Left ventricle myocardium superior (tissue), 1 donor: ENCODE data around the gene ZDHHC1. TPM values are rescaled to one million over a fixed set of nuclear protein-coding genes. Genes with fewer than 3 reads are reported as not detected.
"Not testable (repeated sequence)": the region's sequence is repeated elsewhere in the genome, so short reads cannot be mapped to it uniquely, and the experiment has no call there.

Source experiments
- ATAC-seq: fragments of 200-7000 bp; cut with Tn5 transposase; one replicate; pipeline ENCODE4 v1.9.1; 2020; ENCODE audit warnings: mild to moderate bottlenecking, moderate library complexity
- DNase-seq: peaks from one replicate; pipeline ENCODE4 v3.0.0-alpha.2; 2020
- intact Hi-C: fragments of 100-400 bp; cut with micrococcal nuclease; formaldehyde crosslinking; loops from one replicate; pipeline ENCODE4 v1.11.0; 2022
- total RNA-seq: library from RNA; stranded (reverse); fragmentation: NEBNext Ultra II Directional; extraction: Animal tissue kit (Norgen Biotek cat#: 25700); gene quantifications from one replicate; pipeline ENCODE4 v1.2.1, GENCODE V29; 2021
- donor health status: DM: no; HTN: yes; CAD: no; lungs with severe emphysema.

The ZDHHC1 gene
- total RNA-seq, 1 donor from 2014 or later: 3.5 TPM

DNA sequence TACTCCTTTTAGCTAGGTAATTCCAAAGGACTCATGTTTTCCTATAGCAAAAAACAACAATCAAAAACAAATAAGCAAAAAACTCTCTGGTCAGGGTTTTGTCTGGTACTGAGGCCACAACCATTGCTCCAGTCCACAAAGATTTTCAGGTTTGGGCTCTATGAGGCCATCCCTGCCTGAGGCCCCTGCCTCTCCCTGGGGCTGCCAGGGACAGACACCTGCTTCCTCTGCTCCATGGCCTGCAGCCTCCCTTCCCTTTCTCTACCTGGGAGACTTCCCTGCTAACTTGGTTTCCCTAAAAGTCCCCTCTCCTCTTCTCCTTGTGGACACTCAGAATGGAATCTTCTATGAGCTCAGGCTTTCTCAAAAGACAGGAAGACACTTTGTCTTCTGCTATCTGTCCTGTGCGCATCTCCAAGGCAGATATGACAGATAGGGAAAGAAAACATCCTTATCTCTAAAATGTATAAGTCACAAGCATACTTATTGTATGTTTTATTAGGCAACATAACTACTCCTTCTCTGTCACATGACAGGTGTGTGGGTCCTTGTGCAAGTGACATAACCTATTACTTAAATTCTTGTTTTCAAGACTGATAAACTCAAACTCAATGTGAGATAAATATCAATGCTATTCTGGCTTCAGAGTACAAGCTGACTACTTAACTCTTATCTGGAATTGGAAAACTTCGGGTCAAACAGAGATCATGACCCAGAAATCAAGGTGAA lies 1.2 kb upstream of the ZDHHC1 start:
- ATAC-seq: no peak
- intact Hi-C loops: no loop called here
- no peak for DNase-seq

DNA sequence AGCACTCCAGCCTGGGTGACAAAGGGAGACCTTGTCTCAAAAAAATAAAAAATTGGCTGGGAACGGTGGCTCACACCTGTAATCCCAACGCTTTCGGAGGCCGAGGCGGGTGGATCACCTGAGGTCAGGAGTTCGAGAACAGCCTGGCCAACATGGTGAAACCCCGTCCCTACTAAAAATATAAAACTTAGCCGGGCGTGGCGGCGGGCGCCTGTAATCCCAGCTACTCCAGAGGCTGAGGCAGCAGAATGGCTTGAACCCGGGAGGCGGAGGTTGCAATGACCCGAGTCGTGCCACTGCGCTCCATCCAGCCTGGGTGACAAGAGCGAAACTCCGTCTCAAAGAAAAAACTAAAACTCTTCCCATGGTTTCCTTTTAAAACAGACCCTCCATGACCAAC lies 856 bp downstream of the ZDHHC1 start:
- intact Hi-C loops: not testable (repeated sequence)

GRCh38 chr16:67413978-67414911 lies 2.0 kb downstream of the ZDHHC1 start:
- DNase-seq (no peak), ATAC-seq (no peak)
- intact Hi-C loops: no loop called here

More for the DNA sequence above, 856 bp downstream of the ZDHHC1 start:
- not testable (repeated sequence) for DNase-seq, ATAC-seq

DNA sequence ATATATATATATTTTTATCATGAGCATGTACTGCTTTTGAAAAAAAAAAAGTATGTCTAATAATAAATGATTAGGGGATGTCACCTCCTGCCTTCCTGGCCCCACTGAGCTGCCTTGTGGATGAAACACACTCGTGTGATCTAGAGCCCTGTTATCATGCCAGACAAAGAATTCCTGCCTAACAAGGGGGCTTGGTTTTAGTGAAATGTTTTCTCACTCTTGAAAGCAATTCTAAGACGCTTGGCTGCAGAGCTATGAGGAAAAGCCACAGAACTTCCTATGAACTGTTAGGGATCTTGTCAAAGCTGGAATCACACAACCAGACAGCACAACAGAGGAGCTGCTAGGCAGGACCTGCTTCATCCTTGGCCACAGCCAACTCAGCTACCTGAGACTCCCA lies 4.0 kb downstream of the ZDHHC1 start:
- DNase-seq: no peak
- intact Hi-C loops: no loop called here
- ATAC-seq: no peak

GRCh38 chr16:67411339-67411738 lies 4.9 kb downstream of the ZDHHC1 start:
- ATAC-seq (no peak), DNase-seq (no peak)
- intact Hi-C loops: no loop called here

DNA sequence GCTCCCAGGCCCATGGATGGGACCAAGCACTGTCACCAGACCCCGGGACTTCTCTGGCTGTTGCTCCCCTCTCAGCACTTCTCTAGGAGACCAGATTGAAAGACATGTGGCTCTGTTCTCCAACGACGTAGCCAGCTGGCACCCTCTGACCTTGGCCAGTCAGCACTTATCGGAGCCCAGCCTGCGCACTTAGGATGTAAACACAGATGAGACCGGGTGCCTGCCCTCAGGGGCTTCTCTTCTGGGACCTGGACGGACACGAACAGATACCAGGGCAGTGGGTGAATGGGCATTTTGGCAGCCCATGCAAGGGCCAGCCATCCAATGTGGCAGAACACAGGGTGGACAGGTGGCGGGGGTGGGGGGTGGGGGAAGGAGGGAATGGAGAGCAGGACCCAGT lies 6.6 kb downstream of the ZDHHC1 start:
- ATAC-seq (no peak), DNase-seq (no peak)
- intact Hi-C loops: no loop called here

- DNase-seq (no peak), ATAC-seq (no peak)
- intact Hi-C loops: no loop called here
Observed at GRCh38 chr16:67407788-67408452, 8.4 kb downstream of the ZDHHC1 start.

DNA sequence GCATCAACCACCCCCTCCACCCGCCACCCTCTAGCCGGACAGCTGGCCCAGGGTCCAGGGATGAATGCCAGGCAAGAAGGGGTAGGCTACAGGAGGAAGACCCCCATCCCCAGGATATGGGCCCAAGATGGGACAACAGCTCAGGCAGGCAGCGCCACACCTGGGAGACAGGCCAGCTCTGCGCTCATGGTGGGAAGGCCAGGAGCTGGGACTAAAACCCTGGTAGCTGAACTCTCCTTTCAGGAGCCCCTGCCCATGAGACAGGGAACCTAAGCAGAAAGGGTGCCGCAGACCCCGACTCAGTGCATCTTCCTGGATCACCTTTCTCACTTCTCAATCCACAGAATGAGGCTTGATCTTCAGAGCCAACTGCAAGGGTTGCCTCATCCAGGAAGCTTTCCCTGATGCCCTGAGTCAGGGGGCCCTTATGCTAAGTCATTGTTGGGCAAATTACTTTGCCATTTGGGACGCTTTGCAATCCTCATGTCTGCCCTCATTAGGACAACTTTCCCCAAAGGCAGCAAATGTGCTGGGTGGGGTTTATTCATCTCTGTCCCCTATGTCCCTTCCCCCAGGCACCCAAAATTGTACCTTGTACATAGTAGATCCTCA lies 9.0 kb downstream of the ZDHHC1 start:
- ATAC-seq (no peak), DNase-seq (no peak)
- intact Hi-C loops: no loop called here

GRCh38 chr16:67406111-67406971 lies 9.9 kb downstream of the ZDHHC1 start:
- intact Hi-C loops: no loop called here
- DNase-seq: peak; percentile 73
- ATAC-seq: peak; percentile 77

- intact Hi-C loops: no loop called here
- ATAC-seq (no peak), DNase-seq (no peak)
Observed at GRCh38 chr16:67405336-67405735, 10.9 kb downstream of the ZDHHC1 start.

DNA sequence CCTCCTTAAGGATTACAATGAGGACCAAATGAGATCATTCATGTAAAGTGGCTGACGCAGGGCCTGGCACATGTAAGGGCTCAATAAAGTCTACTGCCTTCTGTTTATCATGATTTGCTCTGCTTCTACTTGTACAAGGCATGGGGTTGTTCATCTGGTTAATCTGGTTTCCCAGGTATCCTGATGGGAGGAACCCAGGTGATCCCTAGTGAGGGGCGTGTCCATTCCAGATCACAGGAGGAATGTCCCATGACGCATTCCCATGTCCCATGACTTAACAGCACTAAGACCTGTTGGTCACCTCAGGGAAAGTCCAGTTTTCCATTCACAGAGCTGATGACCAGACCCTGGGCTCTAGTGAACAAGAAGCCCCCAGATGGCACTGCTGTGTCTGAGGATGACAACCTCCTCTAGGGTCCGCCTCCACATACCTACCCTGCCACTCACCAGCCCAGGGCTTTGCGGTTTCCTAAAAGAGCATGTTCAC lies 11.5 kb downstream of the ZDHHC1 start:
- intact Hi-C loops: no loop called here
- no peak for DNase-seq

GRCh38 chr16:67403976-67404555 lies 12.2 kb downstream of the ZDHHC1 start:
- no peak for ATAC-seq

More for the DNA sequence above, 11.5 kb downstream of the ZDHHC1 start:
- ATAC-seq: no peak

GRCh38 chr16:67400901-67401300 lies 15.4 kb downstream of the ZDHHC1 start:
- ATAC-seq (no peak), DNase-seq (no peak)
- intact Hi-C loops: no loop called here

More at GRCh38 chr16:67403976-67404555, 12.2 kb downstream of the ZDHHC1 start:
- intact Hi-C loops: no loop called here
- no peak for DNase-seq

DNA sequence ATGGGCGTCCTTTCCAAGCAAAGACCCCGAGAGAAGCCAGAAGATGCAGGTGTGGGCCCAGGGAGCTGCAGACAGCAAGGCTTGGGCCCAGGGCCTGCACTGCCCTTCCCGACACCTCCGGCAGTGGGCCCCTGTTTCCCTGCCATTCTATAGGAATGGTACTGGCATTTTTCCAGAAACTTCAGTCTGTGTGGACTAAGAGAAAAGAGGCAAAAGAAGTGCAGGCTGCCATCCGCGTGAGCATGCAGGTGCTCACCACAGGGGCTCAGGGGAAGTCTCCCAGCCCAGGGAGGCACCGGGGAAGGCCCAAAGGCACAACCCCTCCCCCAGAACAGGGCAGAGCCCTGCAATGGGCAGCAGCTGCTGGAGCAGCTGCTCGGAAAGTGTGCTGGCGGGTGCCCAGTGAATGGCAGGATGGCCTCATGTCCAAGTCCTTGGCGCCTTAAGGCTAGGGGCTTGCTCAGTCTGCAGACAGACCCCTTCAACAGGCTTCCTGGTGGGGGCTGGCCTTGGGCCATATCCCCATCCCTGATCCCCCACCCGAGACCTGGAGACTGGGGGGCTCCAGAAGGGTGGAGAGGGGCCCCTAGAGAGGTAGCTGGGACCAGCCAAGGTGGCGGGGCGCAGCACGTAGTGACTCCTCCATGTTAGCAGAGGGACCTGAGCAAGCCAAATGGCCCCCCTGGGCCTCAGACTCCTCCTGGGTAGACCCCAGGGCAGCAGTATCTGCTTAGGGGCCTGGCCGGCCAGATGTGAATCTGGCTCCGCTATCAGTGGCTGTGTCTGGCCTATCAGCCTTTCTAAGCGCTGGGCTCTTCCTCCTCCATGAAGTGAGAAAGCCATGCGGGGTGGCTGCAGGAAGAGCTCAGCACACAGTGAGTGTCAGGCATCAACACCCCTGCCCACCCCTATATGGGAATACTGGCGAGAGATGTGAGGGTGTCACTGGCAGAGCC lies 16.2 kb downstream of the ZDHHC1 start:
- DNase-seq (peak; percentile 34), ATAC-seq (no peak)
- intact Hi-C loops: no loop called here

- DNase-seq (peak; percentile 79), ATAC-seq (peak; percentile 46)
- intact Hi-C loops: no loop called here
Observed at GRCh38 chr16:67399218-67399733, 17.0 kb downstream of the ZDHHC1 start.

DNA sequence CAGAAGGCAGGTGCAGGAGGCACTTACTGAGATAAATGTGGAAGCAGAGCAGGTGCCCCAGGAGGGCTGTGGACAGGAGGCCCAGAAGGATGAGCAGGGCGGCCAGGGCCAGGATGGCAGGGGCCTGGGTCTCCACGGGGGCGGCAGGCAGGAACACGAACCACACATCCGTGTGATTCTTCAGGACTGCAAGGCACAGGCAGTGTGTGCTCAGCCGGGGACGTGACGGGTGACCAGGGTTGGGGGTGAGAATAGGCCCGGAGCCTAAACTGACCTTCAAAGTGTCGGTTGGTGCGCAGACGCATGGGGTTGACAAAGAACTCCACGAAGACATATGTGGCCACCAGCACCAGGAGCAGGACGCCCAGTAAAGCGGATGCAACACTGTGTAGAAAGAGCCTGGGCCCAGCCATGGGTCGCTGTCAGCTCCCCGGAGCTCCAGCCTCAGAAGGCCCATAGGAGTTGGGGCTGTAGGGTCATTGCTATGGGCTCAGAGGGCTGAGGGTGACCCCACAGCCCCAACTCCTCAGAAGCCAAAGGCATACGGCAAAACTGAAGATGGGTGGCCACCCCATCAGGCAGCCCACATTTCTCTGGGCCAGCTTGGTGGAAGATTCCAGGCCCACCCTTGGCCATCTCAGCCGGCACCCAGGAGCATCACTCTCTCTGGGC lies 17.6 kb downstream of the ZDHHC1 start:
- DNase-seq (no peak), ATAC-seq (no peak)
- intact Hi-C loops: no loop called here
